Putamen (tissue), 1 donor: Measurements from ENCODE around the gene ALOX5.
"Not testable (repeated sequence)": the region's sequence is repeated elsewhere in the genome, so short reads cannot be mapped to it uniquely, and the experiment has no call there.

ENCODE experiments used
- DNase-seq: peaks from one replicate; pipeline ENCODE4 v3.0.0-alpha.2; 2016; ENCODE audit warnings: low spot score

The ALOX5 gene

GRCh38 chr10:45468079-45468478 lies 94.1 kb downstream of the ALOX5 start:
- DNase-seq = no peak

- DNase-seq = peak; percentile 19
Observed at GRCh38 chr10:45470098-45471012, 96.3 kb downstream of the ALOX5 start.

DNA sequence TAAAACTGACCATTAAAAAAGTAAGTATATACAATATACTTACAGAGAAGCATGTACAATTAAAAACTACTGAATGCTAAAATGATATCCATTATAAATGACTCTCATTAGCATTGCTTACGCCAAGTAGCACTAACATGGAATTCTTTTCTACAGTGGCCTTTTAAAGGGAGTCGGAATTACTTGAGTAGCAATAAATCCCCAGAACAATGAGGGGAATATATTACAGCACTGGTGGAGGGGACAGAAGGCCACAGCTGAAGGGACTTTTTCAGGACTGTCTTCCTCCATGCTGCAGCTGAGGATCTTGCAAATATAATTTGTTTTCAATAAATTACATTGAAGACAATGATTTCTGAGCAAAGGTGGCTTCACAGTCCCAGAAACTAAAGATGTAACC lies 97.0 kb downstream of the ALOX5 start:
- no peak for DNase-seq

DNA sequence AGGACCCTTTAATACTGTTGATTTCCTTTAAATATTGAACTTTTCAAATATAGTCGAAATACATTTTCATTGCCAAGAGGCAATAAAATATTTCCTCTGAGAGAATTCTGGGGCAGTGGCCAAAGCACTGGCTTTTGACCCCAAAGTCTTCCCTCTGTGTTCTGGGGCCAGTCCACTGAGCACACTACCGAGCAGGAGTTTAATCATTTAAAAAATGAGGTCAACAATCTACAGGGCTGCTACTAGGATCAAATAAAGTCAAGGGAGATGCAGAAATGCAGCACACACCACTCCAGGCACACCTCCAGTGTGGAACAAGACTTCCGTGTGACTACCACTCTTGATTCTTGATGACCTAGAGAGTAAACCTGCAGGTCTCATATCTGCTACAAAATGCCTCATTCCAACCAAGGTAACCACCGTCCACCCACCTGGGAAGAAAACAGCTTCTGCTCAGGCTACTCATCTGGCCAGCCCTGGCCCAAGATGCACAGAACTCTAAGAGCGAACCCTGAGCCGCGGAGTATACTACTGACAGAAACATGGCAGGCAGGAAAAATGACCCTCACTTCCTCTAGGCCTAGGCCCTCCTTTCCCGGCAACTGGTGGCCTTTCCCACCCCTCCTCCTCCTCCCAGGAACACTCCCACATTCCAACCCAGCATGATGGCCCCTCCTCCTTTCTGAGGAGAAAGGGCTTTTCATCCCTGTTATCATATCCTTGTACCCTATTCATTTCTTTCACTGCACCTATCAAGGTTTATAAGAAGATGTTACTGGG lies 97.7 kb downstream of the ALOX5 start:
- no peak for DNase-seq

DNA sequence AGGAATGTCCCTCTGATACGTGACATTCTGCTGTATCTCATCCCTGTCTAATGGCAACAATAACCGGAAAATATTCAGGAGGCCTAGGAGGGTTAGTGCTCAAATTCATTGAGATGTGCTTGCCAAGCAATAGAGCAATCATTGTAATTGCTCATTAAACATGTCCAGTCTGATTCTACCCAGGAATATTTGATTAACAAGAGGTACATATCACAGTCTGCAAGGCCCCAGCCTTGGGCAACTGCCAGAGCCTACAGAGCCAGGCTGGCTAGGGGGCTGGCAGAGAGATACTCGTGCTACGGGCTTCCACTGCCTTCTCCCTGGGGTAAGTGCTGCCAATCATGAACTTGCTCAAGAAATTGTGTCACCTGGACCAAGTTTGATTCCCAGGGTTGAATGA lies 99.1 kb downstream of the ALOX5 start:
- no peak for DNase-seq

GRCh38 chr10:45476559-45476958 lies 102.5 kb downstream of the ALOX5 start:
- no peak for DNase-seq

DNA sequence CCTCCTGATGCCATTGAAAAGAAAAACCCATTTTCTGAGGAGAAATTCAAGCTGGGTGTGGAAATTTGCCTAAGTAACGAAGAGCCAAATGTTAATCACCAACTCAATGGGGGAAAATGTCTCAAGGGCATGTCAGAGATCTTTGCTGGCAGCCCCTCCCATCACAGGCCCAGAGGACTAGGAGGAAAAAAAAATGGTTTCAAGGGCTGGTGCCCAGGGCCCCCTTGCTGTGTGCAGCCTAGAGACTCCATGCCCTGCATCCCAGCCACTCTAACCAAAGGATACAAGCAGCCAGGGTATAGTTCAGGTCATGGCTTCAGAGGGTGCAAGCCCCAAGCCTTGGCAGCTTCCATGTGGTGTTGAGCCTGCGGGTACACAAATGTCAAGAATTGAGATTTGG lies 106.3 kb downstream of the ALOX5 start:
- no peak for DNase-seq

- not testable (repeated sequence) for DNase-seq
Observed at GRCh38 chr10:45481100-45481499, 107.1 kb downstream of the ALOX5 start.

- DNase-seq = no peak
Observed at GRCh38 chr10:45483002-45483401, 109.0 kb downstream of the ALOX5 start.

DNA sequence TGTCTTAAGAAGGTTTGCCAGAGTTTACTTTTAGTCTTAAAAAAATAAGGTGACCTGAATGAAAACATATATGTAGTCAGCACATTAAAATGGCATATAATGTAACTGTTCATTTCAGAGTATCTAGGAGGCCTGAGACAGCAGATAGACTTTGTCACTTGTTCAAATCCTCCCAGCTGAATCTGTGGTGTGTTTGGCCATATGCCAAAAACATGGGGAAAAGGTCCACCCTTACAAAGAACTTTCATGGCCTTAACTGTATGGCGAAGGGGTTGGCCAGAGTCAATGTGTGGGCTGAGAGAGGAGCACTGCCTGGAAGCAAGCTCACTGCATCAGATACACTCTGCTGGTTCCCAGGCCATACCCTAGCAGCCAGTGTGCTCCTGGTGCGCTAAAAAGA lies 113.7 kb downstream of the ALOX5 start:
- DNase-seq = no peak

GRCh38 chr10:45488365-45488764 lies 114.3 kb downstream of the ALOX5 start:
- no peak for DNase-seq

GRCh38 chr10:45490277-45490676 lies 116.3 kb downstream of the ALOX5 start:
- DNase-seq = no peak

GRCh38 chr10:45491061-45491460 lies 117.0 kb downstream of the ALOX5 start:
- DNase-seq = no peak
